GM12874 (cell line): ENCODE data around the gene ZG16B.

Experiments
- TF ChIP-seq, protein P1 (sequence below): IDR thresholded peaks from 2 replicates; pipeline ENCODE4 v1.5.1; 2011; ENCODE audit warnings: low read depth, mild to moderate bottlenecking, control low read depth, low read length, moderate library complexity; ENCODE audit not compliant: insufficient read depth

The ZG16B gene

DNA sequence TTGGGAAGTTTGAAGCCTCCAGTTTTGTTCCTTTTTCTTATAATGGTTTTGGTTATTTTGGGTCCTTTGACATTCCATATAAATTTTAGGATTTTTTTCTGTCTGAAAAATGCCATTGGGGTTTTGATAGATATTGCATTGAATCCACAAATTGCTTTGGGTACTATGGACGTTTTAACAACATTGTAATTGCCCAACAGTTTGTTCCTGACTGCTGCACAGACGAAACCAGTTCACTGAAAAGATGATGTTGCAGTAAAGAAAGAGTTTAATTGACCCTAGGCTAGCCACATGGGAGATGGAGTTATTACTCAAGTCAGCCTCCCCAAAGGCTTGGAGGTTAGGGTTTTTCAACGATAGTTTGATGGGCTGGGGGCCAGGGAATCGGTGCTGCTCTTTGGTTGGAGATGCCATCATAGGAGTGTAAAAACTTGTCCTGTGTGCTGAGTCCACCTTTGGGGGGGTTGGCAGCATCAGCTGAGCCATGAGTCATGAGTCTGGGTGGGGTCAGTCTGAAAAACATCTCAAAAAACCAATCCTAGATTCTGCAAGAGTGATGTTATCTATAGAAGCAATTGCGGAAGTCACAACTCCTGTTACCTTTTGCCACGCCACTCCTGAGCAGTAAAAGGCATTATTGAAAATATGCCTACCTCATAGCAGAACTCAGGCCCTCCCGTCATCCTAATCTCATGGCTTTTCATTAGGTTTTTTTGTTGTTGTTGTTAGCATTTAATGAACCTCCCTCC, 34.5 kb upstream of the ZG16B start:
- TF ChIP-seq, protein P1, sequence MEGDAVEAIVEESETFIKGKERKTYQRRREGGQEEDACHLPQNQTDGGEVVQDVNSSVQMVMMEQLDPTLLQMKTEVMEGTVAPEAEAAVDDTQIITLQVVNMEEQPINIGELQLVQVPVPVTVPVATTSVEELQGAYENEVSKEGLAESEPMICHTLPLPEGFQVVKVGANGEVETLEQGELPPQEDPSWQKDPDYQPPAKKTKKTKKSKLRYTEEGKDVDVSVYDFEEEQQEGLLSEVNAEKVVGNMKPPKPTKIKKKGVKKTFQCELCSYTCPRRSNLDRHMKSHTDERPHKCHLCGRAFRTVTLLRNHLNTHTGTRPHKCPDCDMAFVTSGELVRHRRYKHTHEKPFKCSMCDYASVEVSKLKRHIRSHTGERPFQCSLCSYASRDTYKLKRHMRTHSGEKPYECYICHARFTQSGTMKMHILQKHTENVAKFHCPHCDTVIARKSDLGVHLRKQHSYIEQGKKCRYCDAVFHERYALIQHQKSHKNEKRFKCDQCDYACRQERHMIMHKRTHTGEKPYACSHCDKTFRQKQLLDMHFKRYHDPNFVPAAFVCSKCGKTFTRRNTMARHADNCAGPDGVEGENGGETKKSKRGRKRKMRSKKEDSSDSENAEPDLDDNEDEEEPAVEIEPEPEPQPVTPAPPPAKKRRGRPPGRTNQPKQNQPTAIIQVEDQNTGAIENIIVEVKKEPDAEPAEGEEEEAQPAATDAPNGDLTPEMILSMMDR: no peak

DNA sequence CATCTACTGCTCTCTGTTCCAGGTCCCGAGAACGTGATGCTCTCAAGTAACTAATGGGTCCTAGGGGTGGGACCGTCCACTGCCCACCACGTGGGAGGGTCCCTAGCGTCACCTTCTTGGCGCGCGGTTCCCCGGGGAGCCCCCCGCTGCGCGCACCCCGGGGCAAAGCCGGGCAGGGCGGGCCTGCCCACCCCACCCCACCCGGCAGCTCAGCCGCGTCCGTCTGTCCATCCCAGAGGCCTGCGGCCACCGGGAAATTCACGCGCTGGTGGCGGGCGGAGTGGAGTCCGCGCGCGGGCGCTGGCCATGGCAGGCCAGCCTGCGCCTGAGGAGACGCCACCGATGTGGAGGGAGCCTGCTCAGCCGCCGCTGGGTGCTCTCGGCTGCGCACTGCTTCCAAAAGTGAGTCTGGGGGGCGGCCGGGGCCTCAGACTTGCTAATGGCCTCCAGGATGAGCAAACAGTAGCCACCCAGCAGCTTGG, 31.3 kb upstream of the ZG16B start:
- TF ChIP-seq, protein P1: no peak

- TF ChIP-seq, protein P1: no peak
Measured at GRCh38 chr16:2799205-2799858, 30.8 kb upstream of the ZG16B start.

GRCh38 chr16:2799859-2800226, 30.3 kb upstream of the ZG16B start:
- TF ChIP-seq, protein P1: no peak

DNA sequence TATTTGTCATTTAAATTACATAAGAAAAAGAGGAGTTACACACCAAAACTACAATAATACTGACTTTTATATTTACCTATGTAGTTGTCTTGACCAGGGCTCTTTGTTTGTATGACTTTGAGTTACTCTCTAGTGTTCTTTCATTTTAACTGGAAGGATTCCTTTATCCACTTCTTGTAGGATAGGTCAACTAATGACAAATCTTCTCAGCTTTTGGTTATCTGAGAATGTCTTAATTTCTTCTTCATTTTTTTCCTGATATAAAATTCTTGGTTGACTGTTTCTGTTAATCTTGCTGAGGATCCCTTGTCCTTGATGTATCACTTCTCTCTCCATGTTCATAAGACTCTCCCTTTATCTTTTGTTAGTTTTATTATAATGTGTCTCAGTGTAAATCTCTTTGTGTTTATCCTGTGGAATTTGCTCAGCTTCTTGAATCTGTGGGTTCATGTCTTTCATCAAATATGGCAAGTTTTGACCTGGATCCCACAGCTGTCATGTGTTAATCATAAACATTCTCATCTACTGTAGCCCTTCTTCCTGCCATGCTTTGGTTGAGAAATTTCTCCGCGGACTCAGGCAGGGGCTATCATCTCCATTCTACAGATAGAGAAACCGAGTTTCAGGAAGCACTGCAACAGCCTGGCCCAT, 26.4 kb upstream of the ZG16B start:
- TF ChIP-seq, protein P1: no peak

GRCh38 chr16:2804728-2805127, 25.4 kb upstream of the ZG16B start:
- TF ChIP-seq, protein P1: no peak

GRCh38 chr16:2806286-2806685, 23.8 kb upstream of the ZG16B start:
- TF ChIP-seq, protein P1: no peak
